Measurements from ENCODE around the gene H3-3A.

GRCh38 chr1:226118357-226118756 lies 55.8 kb downstream of the H3-3A start:
- TF ChIP-seq TEAD4 (CRISPR knock-in tag; IDR thresholded peaks at IDR 0.05) (no peak), CTCF (IDR thresholded peaks at IDR 0.05) (no peak), ZNF416 (CRISPR knock-in tag; IDR thresholded peaks at IDR 0.05) (no peak), ZNF121 (CRISPR knock-in tag; IDR thresholded peaks at IDR 0.05) (no peak), FOXP4 (CRISPR knock-in tag; IDR thresholded peaks at IDR 0.05) (no peak), ETV6 (CRISPR knock-in tag; IDR thresholded peaks at IDR 0.05) (no peak), ZNF263 (CRISPR knock-in tag; IDR thresholded peaks at IDR 0.05; ENCODE audit: low read depth) (no peak), ZNF281 (CRISPR knock-in tag; IDR thresholded peaks at IDR 0.05) (no peak), HMGA2 (CRISPR knock-in tag; IDR thresholded peaks at IDR 0.05) (no peak), MAX (CRISPR knock-in tag; IDR thresholded peaks at IDR 0.05) (no peak), ATF2 (CRISPR knock-in tag; IDR thresholded peaks at IDR 0.05; ENCODE audit: borderline replicate concordance, low read depth) (no peak)
- TF ChIP-seq, protein P1, sequence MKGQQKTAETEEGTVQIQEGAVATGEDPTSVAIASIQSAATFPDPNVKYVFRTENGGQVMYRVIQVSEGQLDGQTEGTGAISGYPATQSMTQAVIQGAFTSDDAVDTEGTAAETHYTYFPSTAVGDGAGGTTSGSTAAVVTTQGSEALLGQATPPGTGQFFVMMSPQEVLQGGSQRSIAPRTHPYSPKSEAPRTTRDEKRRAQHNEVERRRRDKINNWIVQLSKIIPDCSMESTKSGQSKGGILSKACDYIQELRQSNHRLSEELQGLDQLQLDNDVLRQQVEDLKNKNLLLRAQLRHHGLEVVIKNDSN (CRISPR knock-in tag; IDR thresholded peaks at IDR 0.05): no peak
- TF ChIP-seq, protein P2, sequence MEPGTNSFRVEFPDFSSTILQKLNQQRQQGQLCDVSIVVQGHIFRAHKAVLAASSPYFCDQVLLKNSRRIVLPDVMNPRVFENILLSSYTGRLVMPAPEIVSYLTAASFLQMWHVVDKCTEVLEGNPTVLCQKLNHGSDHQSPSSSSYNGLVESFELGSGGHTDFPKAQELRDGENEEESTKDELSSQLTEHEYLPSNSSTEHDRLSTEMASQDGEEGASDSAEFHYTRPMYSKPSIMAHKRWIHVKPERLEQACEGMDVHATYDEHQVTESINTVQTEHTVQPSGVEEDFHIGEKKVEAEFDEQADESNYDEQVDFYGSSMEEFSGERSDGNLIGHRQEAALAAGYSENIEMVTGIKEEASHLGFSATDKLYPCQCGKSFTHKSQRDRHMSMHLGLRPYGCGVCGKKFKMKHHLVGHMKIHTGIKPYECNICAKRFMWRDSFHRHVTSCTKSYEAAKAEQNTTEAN (CRISPR knock-in tag; IDR thresholded peaks at IDR 0.05): no peak

Measured in WTC11 (cell line).